Neural cell (in vitro differentiated cells): ENCODE results near the gene SH3BP4.

Source experiments
- CTCF ChIP-seq: fragments of 450-650 bp; IDR thresholded peaks from 2 replicates; pipeline ENCODE4 v1.5.1; 2014; ENCODE audit warnings: antibody characterized with exemption, mild to moderate bottlenecking, moderate library complexity; ENCODE audit not compliant: poor library complexity, severe bottlenecking
- EP300 ChIP-seq: fragments of 450-650 bp; conservative IDR thresholded peaks from 2 replicates; pipeline ENCODE4 v1.6.1; 2014; ENCODE audit warnings: antibody characterized with exemption, mild to moderate bottlenecking, moderate library complexity; ENCODE audit not compliant: poor library complexity, severe bottlenecking
- EZH2 ChIP-seq: fragments of 200-600, 300-800 bp; shearing (Covaris generic), sonication (generic); IDR thresholded peaks from 2 replicates; pipeline ENCODE4 v1.6.1; 2014; ENCODE audit warnings: antibody characterized with exemption, low read length, borderline replicate concordance, mild to moderate bottlenecking; ENCODE audit not compliant: insufficient read depth, poor library complexity, severe bottlenecking
- MXI1 ChIP-seq: fragments of 450-650 bp; conservative IDR thresholded peaks from 2 replicates; pipeline ENCODE4 v1.6.1; 2014; ENCODE audit warnings: antibody characterized with exemption, mild to moderate bottlenecking; ENCODE audit not compliant: poor library complexity, severe bottlenecking
- POLR2AphosphoS5 ChIP-seq: IDR thresholded peaks from 2 replicates; pipeline ENCODE4 v1.6.1; 2012
- RAD21 ChIP-seq: fragments of 450-650 bp; conservative IDR thresholded peaks from 2 replicates; pipeline ENCODE4 v1.6.1; 2014; ENCODE audit warnings: antibody characterized with exemption, mild to moderate bottlenecking, moderate library complexity
- SMC3 ChIP-seq: fragments of 450-650 bp; conservative IDR thresholded peaks from 2 replicates; pipeline ENCODE4 v1.6.1; 2014; ENCODE audit warnings: antibody characterized with exemption, mild to moderate bottlenecking, moderate library complexity; ENCODE audit not compliant: poor library complexity
- TAF1 ChIP-seq: IDR thresholded peaks from 2 replicates; pipeline ENCODE4 v1.6.1; 2012; ENCODE audit warnings: low read depth
- TF ChIP-seq, protein P1 (sequence below): IDR thresholded peaks from 2 replicates; pipeline ENCODE4 v1.6.1; 2012; ENCODE audit warnings: borderline replicate concordance

GRCh38 chr2:235006986-235007385, 55.2 kb downstream of the SH3BP4 start:
- TF ChIP-seq CTCF = no peak
- TF ChIP-seq, protein P1, sequence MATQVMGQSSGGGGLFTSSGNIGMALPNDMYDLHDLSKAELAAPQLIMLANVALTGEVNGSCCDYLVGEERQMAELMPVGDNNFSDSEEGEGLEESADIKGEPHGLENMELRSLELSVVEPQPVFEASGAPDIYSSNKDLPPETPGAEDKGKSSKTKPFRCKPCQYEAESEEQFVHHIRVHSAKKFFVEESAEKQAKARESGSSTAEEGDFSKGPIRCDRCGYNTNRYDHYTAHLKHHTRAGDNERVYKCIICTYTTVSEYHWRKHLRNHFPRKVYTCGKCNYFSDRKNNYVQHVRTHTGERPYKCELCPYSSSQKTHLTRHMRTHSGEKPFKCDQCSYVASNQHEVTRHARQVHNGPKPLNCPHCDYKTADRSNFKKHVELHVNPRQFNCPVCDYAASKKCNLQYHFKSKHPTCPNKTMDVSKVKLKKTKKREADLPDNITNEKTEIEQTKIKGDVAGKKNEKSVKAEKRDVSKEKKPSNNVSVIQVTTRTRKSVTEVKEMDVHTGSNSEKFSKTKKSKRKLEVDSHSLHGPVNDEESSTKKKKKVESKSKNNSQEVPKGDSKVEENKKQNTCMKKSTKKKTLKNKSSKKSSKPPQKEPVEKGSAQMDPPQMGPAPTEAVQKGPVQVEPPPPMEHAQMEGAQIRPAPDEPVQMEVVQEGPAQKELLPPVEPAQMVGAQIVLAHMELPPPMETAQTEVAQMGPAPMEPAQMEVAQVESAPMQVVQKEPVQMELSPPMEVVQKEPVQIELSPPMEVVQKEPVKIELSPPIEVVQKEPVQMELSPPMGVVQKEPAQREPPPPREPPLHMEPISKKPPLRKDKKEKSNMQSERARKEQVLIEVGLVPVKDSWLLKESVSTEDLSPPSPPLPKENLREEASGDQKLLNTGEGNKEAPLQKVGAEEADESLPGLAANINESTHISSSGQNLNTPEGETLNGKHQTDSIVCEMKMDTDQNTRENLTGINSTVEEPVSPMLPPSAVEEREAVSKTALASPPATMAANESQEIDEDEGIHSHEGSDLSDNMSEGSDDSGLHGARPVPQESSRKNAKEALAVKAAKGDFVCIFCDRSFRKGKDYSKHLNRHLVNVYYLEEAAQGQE = no peak
- no peak for TF ChIP-seq POLR2AphosphoS5
- no peak for TF ChIP-seq EZH2
- no peak for TF ChIP-seq TAF1
- TF ChIP-seq MXI1 = no peak
- no peak for TF ChIP-seq SMC3
- TF ChIP-seq EP300 = no peak
- no peak for TF ChIP-seq RAD21
